Stimulated activated CD4-positive, alpha-beta T cell treated with anti-CD3 and anti-CD28 coated beads, Interleukin-2, amount 100 ng/mL, for 4 hours (primary cell): ENCODE results near the gene SLC9A5.

Source experiments
- DNase-seq: peaks from one replicate; pipeline ENCODE4 v3.0.0-alpha.2; 2020; ENCODE audit warnings: low read depth

The SLC9A5 gene

DNA sequence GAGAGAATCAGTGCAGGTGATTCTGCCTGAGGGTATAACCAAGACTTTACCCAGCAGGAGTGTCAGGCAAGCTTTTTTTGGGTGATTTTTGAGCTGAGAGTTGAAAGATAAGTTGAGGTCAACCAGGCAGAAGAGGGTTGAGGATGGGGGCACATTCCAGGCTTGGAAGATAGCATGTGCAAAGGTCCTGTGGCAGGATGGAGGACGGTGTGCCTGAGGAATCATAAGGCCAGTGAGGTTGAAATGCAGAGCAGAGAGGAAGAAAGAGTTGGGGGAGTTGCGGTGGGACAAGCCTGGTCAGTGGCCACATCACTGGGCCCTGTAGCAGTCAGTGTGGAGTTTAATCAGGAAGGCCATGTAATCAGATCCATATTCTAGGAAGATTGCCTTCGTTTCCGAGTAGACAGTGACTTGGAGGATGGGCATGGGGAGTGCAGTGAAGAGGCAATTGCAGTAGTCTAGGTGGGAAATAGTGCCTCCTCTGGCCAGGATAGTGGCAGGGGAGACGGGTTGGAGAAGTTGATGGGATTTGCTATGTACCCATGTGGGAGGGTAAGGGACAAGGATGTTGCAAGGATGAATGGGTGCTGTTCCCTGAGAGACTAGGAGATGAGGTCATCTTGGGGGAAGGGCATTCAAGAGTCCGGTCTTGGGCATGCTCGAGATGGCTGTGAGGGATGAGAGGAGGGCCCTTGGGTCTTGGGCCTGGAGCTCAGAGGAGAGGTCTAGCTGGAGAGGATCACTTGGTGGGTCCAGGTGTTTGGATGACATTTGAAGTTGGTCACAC lies 34.5 kb downstream of the SLC9A5 start:
- DNase-seq, result no peak

DNA sequence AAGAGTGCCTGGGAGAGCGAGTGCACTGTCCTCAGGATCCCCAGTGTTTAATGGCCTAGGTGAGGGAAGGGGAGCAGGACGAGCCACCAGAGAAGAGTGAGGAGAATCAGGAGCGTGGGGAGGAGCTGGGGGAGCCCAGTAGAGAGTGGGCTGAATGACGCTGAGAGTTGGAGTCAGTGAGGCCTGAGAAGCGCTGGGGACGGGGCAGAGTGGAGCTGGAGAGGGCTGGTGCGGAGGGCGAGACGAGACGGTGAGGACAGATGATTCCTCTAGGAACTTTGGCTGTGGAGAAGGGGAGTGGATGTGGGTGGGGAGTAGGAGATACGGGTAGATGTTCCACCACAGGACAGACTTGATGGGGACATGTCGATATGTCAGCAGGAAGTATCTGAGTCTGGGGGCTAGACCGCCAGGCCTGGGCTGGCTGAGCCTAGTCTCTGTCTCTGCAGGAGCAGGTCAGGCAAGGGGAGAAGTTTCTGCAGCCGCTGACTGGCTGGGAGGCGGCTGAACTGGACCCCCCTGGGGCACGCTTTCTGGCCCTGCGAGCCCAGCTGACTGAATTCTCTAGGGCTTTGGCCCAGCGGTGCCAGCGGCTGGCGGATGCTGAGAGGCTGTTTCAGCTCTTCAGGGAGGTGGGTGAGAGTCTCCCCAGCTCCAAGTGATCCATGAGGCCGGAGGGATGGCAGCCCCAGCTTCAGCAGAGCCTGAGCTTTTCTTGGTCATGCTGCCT lies 35.2 kb downstream of the SLC9A5 start:
- DNase-seq, result no peak

DNA sequence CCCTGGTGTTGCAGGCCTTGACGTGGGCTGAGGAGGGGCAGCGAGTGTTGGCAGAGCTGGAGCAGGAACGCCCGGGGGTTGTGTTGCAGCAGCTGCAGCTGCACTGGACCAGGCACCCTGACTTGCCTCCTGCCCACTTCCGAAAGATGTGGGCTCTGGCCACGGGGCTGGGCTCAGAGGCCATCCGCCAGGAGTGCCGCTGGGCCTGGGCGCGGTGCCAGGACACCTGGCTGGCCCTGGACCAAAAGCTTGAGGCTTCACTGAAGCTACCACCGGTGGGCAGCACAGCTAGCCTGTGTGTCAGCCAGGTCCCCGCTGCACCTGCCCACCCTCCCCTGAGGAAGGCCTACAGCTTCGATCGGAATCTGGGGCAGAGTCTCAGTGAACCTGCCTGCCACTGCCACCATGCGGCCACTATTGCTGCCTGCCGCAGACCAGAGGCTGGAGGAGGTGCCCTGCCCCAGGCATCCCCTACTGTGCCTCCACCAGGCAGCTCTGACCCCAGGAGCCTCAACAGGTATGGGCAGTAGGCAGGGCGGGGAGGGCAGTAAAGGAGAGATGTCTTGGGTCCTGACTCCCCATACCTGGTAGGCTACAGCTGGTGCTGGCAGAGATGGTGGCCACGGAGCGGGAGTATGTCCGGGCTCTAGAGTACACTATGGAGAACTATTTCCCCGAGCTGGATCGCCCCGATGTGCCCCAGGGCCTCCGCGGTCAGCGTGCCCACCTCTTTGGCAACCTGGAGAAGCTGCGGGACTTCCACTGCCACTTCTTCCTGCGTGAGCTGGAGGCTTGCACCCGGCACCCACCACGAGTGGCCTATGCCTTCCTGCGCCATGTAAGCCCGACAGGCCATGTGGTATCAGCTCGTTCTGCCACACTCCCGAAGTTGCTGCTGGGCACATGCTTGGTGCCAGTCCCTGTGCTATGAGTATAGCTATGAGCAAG lies 36.2 kb downstream of the SLC9A5 start:
- DNase-seq, result no peak

DNA sequence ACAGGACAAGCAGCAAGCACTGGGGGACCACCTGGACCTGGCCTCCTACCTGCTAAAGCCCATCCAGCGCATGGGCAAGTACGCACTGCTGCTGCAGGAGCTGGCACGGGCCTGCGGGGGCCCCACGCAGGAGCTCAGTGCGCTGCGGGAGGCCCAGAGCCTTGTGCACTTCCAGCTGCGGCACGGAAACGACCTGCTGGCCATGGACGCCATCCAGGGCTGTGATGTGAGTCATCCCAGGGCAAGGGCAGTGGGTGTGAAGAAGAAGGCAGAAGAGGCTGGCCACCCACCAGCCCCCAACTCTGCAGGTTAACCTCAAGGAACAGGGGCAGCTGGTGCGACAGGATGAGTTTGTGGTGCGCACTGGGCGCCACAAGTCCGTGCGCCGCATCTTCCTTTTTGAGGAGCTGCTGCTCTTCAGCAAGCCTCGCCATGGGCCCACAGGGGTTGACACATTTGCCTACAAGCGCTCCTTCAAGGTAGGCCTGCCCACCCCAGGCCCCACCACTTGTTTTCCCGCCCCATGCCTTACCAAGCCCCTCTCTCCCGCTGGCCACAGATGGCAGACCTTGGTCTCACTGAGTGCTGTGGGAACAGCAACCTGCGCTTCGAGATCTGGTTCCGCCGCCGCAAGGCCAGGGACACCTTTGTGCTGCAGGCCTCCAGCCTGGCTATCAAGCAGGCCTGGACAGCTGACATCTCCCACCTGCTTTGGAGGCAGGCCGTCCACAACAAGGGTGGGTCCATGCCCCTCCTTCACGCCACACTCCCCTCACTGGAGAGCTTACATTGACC lies 37.9 kb downstream of the SLC9A5 start:
- DNase-seq, result no peak

DNA sequence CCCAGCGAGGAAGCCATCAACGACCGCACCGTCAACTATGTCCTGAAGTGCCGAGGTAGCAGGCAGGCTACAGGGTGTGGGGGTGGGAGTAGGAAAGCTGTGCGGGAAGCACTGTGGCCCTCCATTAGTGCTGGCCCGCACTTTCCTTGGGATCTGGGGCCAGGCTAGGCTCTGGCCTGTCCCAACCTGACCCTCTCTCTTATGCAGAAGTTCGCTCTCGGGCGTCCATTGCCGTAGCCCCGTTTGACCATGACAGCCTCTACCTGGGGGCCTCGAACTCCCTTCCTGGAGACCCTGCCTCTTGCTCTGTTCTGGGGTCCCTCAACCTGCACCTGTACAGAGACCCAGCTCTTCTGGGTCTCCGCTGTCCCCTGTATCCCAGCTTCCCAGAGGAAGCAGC lies 39.2 kb downstream of the SLC9A5 start:
- no peak for DNase-seq

DNA sequence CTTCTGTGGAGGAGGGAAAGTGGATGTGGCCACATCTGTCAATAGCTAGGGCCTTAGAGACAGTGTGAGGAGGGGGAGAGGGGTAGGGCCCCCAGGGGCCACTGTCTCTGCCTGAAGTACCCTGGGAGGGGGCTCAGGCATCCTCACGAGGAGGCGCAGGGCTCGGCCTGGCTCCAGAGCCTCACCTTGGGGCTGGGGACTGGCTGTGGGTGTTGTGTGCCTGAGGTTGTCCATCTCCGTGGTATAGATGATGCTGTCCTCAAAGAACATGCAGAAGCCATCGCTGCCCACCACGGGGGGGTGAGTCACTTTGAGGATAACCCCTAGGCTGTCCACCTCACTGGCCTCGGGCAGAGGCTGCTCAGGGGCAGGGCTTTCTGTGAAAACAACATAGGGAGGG lies 42.7 kb downstream of the SLC9A5 start:
- no peak for DNase-seq

DNA sequence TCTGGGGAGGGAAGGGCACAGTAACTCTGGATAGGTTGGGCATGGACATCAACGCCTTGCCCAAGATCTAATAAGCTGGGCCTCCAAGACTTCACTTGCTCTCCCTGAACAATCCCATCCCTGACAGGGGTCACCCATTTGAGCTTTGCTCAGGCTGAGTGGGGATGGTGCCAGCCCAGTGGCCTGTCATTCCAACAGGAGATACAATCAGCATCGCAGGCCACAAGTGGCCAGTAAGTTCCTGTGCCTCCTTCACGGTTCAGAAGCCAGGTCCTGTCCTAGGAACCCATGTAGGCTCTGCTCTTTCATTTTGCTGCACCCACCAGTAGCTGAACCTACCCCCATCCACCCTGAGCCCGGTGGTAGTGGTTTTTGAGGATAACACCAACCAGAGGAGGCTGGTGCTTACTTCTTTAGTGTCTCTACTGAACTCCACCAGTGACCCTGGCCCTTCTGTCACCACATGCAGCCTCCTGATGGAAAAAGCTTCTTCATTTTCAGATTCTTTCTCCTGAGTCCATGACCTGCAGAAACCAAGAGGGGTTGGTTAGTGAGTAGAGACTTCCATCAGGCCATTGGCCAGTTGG lies 45.5 kb downstream of the SLC9A5 start:
- DNase-seq, result no peak

DNA sequence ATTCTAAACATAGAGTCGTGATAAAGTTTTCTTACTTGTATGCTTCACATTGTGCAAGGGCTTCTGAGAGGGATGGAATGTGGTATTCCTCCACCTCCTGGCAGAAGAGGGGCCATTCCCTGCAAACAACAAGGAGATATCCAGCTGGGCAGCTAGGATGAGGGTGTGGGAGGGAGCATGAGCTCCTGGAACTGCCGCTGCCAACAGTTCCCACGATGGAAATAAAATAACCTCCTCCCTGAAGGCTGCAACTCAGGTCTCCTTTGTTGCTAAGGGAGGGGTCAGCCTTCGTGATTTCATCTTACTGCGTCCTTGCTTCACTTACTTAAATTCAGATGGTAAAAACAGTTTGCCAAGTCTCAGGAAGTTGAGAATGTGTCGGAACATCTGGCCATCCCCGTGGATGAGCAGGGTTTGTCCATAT lies 46.2 kb downstream of the SLC9A5 start:
- no peak for DNase-seq

DNA sequence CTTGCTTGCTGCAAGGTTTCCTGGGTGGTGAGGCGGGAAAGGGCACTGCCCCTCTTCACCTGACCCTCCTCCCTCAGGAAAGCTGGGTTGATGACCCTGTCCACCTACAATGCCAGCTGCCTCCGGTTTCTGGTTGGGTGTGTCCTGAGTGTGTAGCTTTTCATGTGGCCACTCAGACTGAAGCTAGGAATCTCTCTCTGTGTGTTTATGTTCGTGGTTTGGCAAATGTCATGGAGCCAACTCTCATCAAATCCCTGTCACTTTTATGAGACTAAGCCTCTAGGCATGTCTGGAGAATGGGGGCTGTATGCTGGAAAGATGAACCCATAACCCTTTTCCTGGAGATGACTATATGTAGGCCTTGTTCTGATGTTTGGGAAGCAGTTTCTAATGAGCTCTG lies 47.6 kb downstream of the SLC9A5 start:
- no peak for DNase-seq

DNA sequence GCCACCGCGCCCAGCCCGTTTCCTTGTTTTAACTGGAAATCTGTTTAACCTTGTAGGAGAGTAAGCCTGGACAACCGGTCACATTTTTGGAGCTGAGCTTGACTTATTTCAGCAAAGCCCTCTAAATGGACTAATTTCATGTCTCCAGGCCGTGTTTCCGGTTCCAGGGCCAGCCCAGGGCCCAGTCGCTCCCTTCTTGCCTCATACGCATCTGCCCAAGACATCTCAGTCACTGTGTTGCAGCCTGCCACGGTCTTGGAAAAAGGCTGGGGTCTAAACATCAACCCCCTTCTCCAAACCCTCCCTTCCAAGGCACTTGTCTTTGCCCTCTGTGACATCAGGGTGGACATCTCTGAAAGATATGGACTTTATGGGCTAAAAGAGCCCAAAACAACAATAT lies 49.5 kb downstream of the SLC9A5 start:
- no peak for DNase-seq

DNA sequence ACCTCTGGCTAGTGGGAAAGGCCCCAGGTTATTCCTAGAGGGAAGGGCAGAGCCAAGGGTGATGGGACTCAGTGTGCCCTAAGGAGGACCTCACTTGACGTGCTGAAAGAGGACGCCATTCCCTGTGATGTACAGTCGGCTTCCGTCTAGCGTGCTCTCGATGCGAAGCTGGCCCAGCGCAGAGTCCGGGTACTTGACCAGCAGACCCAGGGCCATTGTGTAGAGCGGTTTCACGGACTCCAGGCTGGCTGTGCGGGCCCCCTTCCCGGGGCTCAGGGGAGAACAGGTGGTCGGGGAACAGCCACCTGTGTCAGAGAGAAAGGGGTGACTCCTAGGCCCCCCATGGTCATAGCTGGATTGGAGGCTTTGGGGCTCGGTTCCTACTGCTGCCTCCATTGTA lies 50.5 kb downstream of the SLC9A5 start:
- no peak for DNase-seq

DNA sequence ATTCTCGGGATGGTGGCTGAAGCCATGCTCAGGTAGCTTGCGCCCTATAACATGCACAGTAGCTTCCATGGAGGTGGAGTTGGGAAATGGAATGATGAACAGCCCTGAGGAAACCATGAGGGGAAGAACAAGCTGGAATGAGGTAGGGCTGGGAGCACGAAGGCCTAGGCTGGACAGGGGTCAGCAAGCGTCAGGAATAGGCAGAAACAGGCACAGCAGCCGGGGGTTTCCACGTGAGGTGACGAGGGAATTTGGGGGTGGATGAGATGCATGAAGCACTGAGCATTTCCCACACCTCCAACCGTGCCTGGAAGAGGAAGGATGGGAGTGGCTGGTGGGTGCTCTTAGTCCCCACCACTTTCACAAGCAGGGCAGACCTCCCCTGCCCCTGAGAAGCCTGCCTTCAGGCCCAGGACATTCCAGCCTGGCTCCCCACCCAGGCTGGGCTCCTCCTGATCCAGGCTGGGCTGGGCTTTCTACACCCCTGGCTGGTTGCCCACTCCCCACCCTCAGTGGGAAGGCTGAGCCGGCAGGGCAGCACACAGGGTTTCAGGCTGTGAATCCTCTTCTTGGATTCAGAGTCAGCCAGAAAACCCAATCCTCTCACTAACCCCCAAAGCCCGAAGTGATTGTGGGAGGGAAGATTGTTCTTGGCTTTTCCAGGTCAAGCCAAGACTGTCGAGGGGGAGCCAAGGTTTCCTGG lies 52.5 kb downstream of the SLC9A5 start:
- no peak for DNase-seq

DNA sequence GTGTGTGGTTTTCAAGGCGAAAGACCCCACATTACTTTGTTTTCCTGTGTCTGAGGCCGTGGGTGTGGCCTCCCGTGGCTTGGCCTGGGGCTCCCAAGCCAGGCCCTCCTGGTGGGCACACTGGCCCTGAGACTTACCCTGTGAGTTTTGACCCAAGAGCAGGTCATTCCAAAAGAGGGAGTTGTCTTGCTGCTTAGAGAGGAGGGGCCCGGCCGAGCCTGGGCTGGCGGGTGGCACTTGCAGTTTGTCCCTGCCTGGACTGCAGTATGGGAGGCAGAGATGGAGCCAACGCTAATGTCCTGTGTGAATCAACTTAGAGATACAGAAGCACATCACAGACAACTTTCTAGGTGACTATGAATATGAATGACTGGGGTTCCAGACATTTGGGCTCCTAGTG lies 53.3 kb downstream of the SLC9A5 start:
- no peak for DNase-seq

DNA sequence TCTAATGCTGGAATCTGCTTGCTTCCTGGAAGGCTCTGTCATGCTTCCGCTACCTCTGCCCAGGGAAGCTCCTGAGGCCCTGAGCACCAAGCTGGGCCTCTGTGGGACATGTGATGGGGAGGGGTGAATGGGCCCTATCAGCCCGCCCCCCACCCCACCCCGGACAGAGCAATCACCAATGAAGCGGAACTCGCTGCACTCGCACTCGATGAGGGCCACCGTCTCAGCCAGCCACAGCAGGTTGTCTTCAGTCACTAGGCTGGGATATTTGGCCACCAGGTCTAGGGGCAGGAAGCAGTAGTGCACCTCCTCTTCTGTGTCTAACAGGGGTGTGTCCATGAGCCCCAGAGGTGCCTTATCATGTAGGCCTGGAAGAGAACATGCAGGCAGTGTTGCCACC lies 54.2 kb downstream of the SLC9A5 start:
- no peak for DNase-seq

DNA sequence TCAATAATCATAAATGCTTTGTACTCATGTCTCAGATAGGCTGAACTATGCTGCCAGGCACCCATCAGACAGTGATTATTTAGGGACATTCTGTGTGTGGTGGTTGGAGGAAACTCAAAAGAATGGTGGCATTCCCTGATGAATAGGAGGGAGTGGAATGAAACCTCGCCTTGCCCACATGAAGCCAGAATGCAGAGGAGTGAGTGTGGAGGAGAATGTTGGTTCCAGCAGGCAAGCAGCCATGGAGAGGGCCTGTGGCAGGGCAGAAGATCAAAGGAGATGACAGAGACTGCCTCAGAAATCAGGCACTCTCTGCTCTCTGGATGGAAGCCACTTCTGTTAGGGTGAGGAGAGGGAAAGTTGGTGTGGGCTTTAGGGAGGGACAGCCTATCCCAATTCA lies 55.2 kb downstream of the SLC9A5 start:
- DNase-seq, result no peak

DNA sequence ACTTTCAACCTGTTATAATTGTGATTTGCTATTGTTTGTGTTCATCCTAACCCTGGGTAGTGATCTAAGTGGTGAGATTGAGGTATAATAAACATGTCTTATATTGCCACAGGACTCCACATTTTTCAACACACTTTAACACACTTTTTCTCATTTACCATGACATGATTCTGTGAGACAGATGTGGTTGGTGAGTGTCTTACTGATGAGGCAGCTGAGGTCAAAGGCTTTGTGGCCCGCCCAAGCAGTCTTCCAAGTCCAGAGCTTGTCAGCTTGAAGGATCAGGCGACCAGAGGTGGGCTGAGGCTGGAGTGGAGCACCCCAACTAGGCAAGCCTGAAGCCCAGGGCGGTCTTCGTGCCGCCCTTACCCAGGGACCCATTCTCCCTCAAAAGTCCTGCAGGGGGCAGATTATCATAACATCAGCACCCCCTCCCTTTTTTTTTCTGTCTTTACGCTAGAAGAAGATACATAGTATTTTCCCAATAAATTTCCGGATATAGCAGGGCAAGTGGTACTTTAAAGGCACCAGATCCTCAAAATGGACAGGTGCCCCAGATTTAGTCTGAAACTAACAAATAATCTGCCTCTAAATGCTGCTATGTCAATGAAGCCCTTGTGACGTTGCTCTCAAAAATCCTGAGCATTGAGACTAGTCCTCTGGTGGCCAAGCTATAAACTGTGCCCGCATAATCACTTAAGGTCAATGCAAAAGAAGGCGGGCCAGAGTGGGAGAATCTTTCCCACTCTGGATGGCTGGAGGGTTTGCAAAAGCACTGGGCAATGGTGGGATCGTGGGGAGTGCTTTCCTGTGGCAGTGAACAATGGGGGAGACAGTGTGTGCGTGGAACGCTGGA lies 56.7 kb downstream of the SLC9A5 start:
- no peak for DNase-seq

DNA sequence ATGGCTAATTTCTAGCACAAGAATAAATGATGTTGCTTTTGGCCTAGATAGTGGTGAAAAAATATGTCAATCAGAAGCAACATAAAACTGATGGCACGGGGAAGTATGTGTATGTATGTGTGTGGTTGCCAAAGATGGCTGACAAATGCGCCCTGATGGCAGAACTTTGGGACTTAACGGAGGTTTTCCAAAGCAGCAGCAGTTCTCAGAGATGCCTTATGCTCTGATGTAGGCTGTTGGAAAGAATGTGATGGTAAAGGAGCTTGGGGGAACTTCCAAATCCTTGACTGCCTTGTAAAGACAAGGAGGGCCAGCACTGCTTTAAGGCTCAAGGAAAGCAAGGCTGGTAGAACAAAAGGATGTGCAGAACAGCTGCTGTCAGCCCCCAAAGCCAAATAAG lies 61.8 kb downstream of the SLC9A5 start:
- DNase-seq, result no peak

DNA sequence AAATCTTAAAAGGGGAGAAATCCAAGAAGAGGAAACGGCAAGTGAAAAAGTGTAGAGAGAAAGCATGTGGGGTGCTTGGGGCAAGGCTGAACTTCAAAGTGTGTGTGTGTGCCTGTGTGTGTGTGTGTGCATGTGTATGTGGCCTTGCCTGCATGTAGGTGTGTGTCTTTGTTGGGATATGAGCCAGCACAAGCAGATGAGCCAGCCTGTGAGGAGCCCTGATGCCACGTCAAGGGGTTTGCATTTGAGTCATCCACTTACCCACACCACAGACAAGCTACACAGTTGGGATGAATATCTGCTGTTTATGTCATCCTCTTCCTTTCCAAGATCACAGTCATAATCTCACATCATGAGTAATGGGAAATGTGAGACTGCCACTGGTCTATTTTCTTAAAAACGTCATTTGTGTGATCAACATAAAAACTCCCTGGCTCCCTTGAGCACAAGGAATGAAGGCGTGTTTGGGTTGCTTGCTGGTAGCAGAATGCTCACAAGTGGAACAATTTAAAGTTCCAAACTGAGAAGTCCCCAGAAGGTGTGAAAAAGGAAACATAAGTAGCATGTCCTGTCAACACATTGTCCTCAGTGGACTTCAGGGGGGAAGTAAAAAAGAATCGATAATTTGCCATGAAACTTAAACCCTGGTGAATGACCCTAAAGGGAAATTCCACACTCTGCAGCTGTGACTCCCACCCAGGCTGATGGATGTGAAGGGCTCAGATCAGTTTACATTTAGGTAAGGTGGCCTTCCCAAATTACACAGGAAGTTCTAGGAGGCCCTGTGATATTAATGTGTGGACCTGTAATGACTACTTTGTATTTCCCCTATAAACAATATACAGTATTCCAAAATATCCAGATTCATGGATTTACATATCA lies 63.1 kb downstream of the SLC9A5 start:
- DNase-seq, result peak; percentile 68

DNA sequence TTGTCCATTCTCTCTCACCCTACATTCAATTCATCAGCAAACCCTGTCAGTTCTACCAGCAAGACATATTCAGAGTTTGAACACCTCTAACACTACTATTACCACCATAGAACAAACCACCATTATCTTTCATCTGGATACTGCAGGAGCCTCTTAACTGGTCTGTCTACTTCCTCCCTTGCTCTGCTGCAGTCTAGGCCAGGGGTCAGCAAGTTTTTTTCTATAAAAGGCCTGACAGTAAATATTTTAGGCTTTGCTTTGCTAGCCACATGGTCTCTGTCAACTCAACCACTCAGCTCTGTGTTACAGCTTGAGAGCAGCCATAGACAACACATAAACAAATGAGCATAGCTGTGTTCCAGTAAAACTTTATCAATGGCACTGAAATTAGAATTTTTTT lies 63.9 kb downstream of the SLC9A5 start:
- no peak for DNase-seq
